ENCODE results near the gene CNKSR3.

CNKSR3 gene

GRCh38 chr6:154510144-154510905 is at the start of gene CNKSR3:
CNKSR3 (minus strand) TSS chr6:154510685; CDS start chr6:154510114, 571 bp downstream.
- no peak within 1 kb of the TSS for H3K27ac ChIP-seq
- peak within 1 kb of the TSS; percentile 80 for H3K4me3 ChIP-seq (ENCODE audit: low read depth, low read length)
- peak; percentile 83 for DNase-seq

DNA sequence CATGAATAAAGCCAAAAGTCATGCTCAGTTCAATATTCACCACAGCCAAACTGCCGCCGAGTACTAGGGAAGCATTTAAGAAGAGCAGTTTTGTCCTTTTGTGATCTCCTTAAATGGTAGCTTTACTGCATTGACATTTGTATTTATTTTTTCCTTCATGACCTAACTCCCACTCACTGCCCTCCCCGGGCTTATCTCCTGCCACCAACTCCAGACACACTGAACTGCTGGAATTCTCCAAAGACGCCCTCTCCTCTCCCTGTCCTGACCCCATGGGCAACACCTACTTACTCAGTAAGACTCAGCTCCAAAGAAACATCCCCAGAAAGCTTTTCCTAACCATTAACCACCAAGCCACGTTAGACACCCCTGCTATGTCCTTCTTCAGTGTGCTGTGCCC is 48.5 kb upstream of the CNKSR3 start:
- Histone ChIP-seq H3K9me3 (ENCODE audit: severe bottlenecking) (no peaks in the 10 kb centered on the region), H3K27me3 (ENCODE audit: insufficient read depth, low read depth, severe bottlenecking) (no peaks in the 10 kb centered on the region), H3K4me3 (ENCODE audit: low read depth, low read length) (no peak overlapping the region), H3K36me3 (no peaks in the 10 kb centered on the region), H3K27ac (no peak overlapping the region)
- no peak for DNase-seq
- TF ChIP-seq, protein P1, sequence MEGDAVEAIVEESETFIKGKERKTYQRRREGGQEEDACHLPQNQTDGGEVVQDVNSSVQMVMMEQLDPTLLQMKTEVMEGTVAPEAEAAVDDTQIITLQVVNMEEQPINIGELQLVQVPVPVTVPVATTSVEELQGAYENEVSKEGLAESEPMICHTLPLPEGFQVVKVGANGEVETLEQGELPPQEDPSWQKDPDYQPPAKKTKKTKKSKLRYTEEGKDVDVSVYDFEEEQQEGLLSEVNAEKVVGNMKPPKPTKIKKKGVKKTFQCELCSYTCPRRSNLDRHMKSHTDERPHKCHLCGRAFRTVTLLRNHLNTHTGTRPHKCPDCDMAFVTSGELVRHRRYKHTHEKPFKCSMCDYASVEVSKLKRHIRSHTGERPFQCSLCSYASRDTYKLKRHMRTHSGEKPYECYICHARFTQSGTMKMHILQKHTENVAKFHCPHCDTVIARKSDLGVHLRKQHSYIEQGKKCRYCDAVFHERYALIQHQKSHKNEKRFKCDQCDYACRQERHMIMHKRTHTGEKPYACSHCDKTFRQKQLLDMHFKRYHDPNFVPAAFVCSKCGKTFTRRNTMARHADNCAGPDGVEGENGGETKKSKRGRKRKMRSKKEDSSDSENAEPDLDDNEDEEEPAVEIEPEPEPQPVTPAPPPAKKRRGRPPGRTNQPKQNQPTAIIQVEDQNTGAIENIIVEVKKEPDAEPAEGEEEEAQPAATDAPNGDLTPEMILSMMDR (IDR thresholded peaks at IDR 0.05; ENCODE audit: low read depth, low read length), result no peak

More at GRCh38 chr6:154510144-154510905, at the start of gene CNKSR3:
- H3K36me3 ChIP-seq, result no peaks in the 10 kb centered on the region
- no peaks in the 10 kb centered on the region for H3K9me3 ChIP-seq (ENCODE audit: severe bottlenecking)
- peaks cover 7% of the 10 kb centered on the region for H3K27me3 ChIP-seq (ENCODE audit: insufficient read depth, low read depth, severe bottlenecking)
- TF ChIP-seq, protein P1 (IDR thresholded peaks at IDR 0.05; ENCODE audit: low read depth, low read length), result 0 out of 2 replicates have a peak, but pooled peaks have one; percentile 4

DNA sequence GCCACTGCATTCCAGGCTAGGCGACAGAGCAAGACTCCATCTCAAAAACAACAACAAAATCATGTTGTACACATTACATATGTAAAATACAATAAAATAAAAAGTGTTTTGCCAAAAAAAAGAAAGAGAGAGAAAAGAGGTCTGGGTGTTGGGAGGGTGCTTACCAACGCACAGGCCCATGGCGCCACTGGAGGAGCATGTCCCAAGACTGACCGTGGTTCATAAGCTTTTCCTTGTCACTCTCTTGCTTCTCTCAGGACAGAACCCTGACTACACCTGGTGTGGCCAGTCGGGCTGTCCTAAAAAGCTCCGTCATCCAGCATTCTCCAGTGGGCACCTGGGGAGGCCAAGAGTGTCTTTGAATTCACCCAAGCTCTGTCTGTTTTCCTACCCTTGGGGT is 48.0 kb upstream of the CNKSR3 start:
- Histone ChIP-seq H3K4me3 (ENCODE audit: low read depth, low read length) (no peak overlapping the region), H3K27ac (no peak overlapping the region), H3K27me3 (ENCODE audit: insufficient read depth, low read depth, severe bottlenecking) (no peaks in the 10 kb centered on the region), H3K36me3 (no peaks in the 10 kb centered on the region), H3K9me3 (ENCODE audit: severe bottlenecking) (no peaks in the 10 kb centered on the region)
- no peak for DNase-seq
- TF ChIP-seq, protein P1 (IDR thresholded peaks at IDR 0.05; ENCODE audit: low read depth, low read length), result no peak

GRCh38 chr6:154555073-154555677 is 44.7 kb upstream of the CNKSR3 start:
- Histone ChIP-seq H3K27ac (no peak overlapping the region), H3K36me3 (no peaks in the 10 kb centered on the region), H3K27me3 (ENCODE audit: insufficient read depth, low read depth, severe bottlenecking) (no peaks in the 10 kb centered on the region), H3K4me3 (ENCODE audit: low read depth, low read length) (no peak overlapping the region), H3K9me3 (ENCODE audit: severe bottlenecking) (no peaks in the 10 kb centered on the region)
- DNase-seq, result no peak
- TF ChIP-seq, protein P1 (IDR thresholded peaks at IDR 0.05; ENCODE audit: low read depth, low read length), result no peak

DNA sequence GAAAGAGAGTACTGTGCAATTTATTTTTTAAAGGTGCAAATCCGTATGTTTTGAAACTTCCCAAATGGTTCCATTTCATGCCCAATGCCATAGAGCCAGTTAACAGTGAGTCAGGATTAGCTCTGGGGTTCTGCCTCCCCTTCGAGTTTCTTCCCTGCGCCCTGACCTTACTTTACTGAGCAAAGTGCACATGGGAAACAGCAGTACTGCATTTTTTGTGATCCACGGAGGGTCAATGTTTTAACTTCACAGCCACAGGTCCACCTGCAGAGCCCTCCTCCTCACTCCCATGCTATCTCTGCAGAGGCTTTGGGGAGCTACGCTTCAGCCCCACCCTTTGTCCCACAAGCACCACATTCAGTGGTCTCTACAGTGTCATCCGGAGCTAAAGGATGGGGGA is 44.0 kb upstream of the CNKSR3 start:
- no peaks in the 10 kb centered on the region for H3K9me3 ChIP-seq (ENCODE audit: severe bottlenecking)
- TF ChIP-seq, protein P1 (IDR thresholded peaks at IDR 0.05; ENCODE audit: low read depth, low read length), result no peak
- DNase-seq, result no peak
- H3K4me3 ChIP-seq (ENCODE audit: low read depth, low read length), result no peak overlapping the region
- no peaks in the 10 kb centered on the region for H3K27me3 ChIP-seq (ENCODE audit: insufficient read depth, low read depth, severe bottlenecking)
- H3K27ac ChIP-seq, result no peak overlapping the region
- no peaks in the 10 kb centered on the region for H3K36me3 ChIP-seq

Measured in WERI-Rb-1 (cell line).